Suppressor macrophage treated with lipopolysaccharide for 4 hours (primary cell): ENCODE results near the gene SKP2.

Experiments
- DNase-seq: peaks from one replicate; pipeline ENCODE4 v3.0.0-alpha.2; 2020

The SKP2 gene

GRCh38 chr5:36202521-36202961, 50.6 kb downstream of the SKP2 start:
- no peak for DNase-seq

GRCh38 chr5:36205329-36205728, 53.4 kb downstream of the SKP2 start:
- no peak for DNase-seq

GRCh38 chr5:36206913-36207312, 55.0 kb downstream of the SKP2 start:
- DNase-seq, result no peak

- no peak for DNase-seq
Measured at GRCh38 chr5:36208786-36209185, 56.9 kb downstream of the SKP2 start.

- no peak for DNase-seq
Measured at GRCh38 chr5:36209664-36210063, 57.8 kb downstream of the SKP2 start.

- no peak for DNase-seq
Measured at GRCh38 chr5:36214436-36214835, 62.5 kb downstream of the SKP2 start.

- no peak for DNase-seq
Measured at GRCh38 chr5:36215910-36216309, 64.0 kb downstream of the SKP2 start.

GRCh38 chr5:36217567-36217966, 65.7 kb downstream of the SKP2 start:
- no peak for DNase-seq

GRCh38 chr5:36217988-36218387, 66.1 kb downstream of the SKP2 start:
- no peak for DNase-seq

GRCh38 chr5:36222620-36223019, 70.7 kb downstream of the SKP2 start:
- no peak for DNase-seq

- DNase-seq, result no peak
Measured at GRCh38 chr5:36227046-36227445, 75.1 kb downstream of the SKP2 start.

- DNase-seq, result no peak
Measured at GRCh38 chr5:36228505-36228904, 76.6 kb downstream of the SKP2 start.

- no peak for DNase-seq
Measured at GRCh38 chr5:36230151-36230790, 78.4 kb downstream of the SKP2 start.

- DNase-seq, result no peak
Measured at GRCh38 chr5:36232533-36232932, 80.6 kb downstream of the SKP2 start.
